HEK293 (cell line): ENCODE measurements around the gene LAMB2.

ENCODE experiments used
- BCL6B ChIP-seq: fragments of 450-650 bp; formaldehyde crosslinking; IDR thresholded peaks from 2 replicates; pipeline ENCODE4 v1.5.1; 2017; ENCODE audit warnings: missing biosample characterization, missing genetic modification characterization
- CTCF ChIP-seq: fragments of 450-650 bp; formaldehyde crosslinking; IDR thresholded peaks from 2 replicates; pipeline ENCODE4 v1.5.1; 2016; ENCODE audit warnings: missing biosample characterization, missing genetic modification characterization
- WT1 ChIP-seq: fragments of 450-650 bp; formaldehyde crosslinking; IDR thresholded peaks from 2 replicates; pipeline ENCODE4 v1.5.1; 2016; ENCODE audit warnings: missing biosample characterization, missing genetic modification characterization
- ZEB2 ChIP-seq: fragments of 450-650 bp; formaldehyde crosslinking; IDR thresholded peaks from 2 replicates; pipeline ENCODE4 v1.5.1; 2016; ENCODE audit warnings: missing biosample characterization, missing genetic modification characterization
- ZNF10 ChIP-seq: fragments of 450-650 bp; formaldehyde crosslinking; IDR thresholded peaks from 2 replicates; pipeline ENCODE4 v1.5.1; 2017; ENCODE audit warnings: missing biosample characterization, missing genetic modification characterization
- ZNF19 ChIP-seq: fragments of 450-650 bp; formaldehyde crosslinking; IDR thresholded peaks from 2 replicates; pipeline ENCODE4; 2016; ENCODE audit warnings: missing biosample characterization, missing genetic modification characterization, low read depth
- ZNF274 ChIP-seq, 2 experiments: fragments of 200-500 bp in 1 of 2; fragments of 450-650 bp in 1 of 2; sonication (Bioruptor generic) in 1 of 2; formaldehyde crosslinking in 1 of 2; IDR thresholded peaks; 2 replicates each; pipeline versions ENCODE4 v1.5.1 to v1.6.1; 2014 to 2016; ENCODE audit warnings: borderline replicate concordance in 1 of 2, inconsistent platforms in 1 of 2, low read length in 1 of 2, missing biosample characterization in 1 of 2, missing genetic modification characterization in 1 of 2
- ZNF280D ChIP-seq: fragments of 450-650 bp; formaldehyde crosslinking; IDR thresholded peaks from 2 replicates; pipeline ENCODE4 v1.5.1; 2016; ENCODE audit warnings: missing biosample characterization, missing genetic modification characterization
- ZNF404 ChIP-seq: fragments of 450-650 bp; formaldehyde crosslinking; IDR thresholded peaks from 2 replicates; pipeline ENCODE4 v1.5.1; 2017; ENCODE audit warnings: missing biosample characterization, missing genetic modification characterization
- ZNF544 ChIP-seq: fragments of 450-650 bp; formaldehyde crosslinking; IDR thresholded peaks from 2 replicates; pipeline ENCODE4 v1.5.0; 2017; ENCODE audit warnings: missing biosample characterization, missing genetic modification characterization

GRCh38 chr3:49170744-49171118, 37.9 kb upstream of the LAMB2 start:
- TF ChIP-seq ZNF274 (IDR thresholded peaks at IDR 0.05; ENCODE audit: low read length) (no peak), ZNF274 (tag by site-specific recombination; IDR thresholded peaks at IDR 0.05; ENCODE audit: borderline replicate concordance) (no peak), ZNF544 (no peak), BCL6B (no peak), ZNF404 (tag by site-specific recombination) (no peak), ZNF10 (tag by site-specific recombination) (no peak), WT1 (tag by site-specific recombination) (no peak), CTCF (tag by site-specific recombination) (no peak), ZNF19 (tag by site-specific recombination) (no peak), ZNF280D (tag by site-specific recombination) (no peak), ZEB2 (tag by site-specific recombination) (no peak)
